GM18520 (cell line): ENCODE data around the gene CABP1.
"Not testable (repeated sequence)": the region's sequence is repeated elsewhere in the genome, so short reads cannot be mapped to it uniquely, and the experiment has no call there.

Experiments used
- ATAC-seq: cut with Tn5 transposase; IDR thresholded peaks from one replicate; pipeline ENCODE4 v1.9.1; 2021; ENCODE audit not compliant: unreplicated experiment

The CABP1 gene

DNA sequence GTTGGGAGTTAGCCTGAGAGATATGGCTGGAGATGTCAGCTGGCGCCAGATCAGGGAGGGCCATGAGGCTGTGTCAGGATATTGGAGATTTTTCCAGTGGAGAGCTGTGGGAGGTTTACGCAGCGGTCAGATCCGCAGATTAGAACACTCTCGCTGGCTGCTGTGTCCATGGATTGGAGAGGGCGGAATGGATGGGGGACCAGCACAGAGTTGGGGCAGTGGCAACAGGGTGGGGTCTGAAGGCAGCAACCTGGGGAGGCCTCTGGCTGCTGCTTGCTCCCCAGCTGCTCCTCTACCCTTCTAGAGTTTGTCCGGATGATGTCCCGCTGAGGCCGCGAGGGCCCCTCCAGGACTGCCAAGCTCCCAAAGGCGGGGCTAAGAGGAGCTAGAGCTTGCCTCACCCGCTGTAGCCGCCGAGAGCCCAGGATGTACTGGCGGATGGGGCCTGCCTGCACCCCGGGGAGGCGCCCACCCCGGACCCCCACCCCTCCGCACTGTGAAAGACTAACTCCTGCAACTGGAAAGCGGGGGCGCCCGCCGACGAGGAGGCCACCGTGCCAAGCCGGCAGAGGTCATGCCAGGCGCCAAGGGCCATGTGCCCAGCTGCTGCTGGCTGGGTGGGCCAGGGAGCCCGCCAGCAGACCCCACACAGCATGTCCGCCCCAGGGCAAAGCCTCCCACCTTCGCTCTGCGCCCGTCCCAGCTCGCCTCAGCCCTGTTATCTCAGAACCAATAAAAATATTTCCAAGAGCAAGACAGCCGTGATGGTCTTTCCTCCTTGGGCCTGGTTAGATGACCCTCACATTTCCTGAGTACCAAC lies 26.4 kb downstream of the CABP1 start:
- no peak for ATAC-seq

DNA sequence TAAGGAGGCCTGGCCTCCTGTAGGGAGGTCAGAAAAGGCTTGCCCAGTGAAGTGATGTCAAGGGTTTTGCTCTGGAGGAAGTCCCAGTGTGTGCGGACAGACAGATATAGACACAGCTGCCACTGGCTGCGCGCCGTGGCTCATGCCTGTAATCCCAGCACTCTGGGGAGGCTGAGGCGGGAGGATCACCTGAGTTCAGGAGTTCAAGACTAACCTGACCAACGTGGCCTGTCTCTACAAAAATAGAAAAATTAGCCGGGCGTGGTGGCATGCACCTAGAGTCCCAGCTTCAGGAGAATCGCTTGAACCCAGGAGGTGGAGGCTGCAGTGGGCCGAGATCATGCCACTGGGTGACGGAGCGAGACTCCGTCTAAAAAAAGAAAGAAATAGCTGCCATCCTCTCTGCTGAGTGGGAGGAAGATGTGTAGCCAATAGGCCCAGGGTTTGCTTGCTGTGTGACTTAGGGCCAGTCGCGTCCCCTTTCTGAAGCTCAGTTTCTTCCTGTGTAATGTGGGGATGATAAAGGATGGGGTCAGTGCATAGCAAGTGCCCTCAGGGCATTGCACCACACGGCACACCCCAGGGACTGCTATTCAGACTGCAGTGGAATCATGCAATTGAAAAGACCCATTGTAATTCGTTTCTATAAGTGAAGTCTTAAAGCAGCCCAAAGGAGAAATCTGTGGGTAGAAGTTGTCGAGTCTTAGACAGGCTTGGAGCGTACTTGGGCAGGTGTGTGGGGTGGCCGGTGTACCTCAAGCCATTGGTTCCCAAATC lies 27.9 kb downstream of the CABP1 start:
- no peak for ATAC-seq

DNA sequence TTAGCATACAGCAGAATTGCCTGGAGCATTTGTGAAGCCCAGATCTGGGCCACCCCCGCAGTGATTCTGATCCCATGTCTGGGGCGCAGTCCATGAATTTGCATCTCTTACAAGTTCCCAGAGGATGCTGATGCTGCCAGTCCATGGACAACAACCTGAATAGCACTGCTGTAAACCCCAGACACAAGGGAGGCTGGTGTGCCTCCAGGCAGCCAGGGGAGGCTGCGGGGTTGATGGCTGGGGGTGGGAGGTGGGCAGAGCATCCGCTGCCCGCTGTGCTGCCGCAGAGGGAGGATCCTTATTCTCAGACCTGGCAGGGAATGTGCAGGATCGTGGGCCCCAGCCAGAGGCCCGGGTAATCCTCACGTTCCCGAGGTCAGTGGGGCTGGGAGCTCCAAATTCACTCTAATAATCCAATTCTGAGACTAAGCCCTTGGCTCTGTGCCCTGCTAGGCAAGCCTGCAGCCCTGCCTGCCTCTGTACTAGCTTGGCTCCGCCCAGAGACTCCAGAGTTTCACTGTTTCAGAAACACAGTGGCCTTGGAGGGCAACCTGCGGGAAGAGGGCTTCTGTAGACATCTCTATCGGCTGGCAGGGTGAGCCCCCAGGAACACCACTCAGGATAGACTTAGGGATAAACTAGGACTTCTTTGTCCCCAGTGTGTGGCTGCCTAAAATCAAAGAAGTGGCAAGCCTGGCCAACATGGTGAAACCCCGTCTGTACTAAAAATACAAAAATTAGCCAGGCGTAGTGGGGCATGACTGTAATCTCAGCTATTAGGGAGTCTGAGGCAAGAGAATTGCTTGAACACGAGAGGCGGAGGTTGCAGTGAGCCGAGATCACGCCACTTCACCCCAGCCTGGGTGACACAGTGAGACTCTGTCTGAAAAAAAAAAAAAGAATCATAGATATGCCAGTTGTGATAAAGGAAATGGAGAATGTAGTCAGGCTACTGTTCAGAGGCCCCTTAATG lies 28.7 kb downstream of the CABP1 start:
- no peak for ATAC-seq

DNA sequence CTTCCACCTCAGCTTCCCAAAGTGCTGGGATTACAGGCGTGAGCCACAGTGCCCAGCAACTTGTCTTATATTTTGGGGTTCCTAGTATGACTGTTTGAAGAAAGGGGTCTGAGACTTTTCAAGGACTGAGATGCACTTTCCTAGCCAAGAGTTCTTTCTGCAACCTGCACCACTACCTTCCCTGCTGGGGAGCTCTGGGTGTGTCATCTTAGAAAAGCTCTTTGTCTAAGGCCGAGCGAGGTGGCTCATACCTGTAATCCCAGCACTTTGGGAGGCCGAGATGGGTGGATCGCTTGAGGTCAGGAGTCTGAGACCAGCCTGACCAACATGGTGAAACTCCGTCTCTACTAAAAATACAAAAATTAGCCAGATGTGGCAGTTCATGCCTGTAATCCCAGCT lies 29.8 kb downstream of the CABP1 start:
- ATAC-seq, result not testable (repeated sequence)

DNA sequence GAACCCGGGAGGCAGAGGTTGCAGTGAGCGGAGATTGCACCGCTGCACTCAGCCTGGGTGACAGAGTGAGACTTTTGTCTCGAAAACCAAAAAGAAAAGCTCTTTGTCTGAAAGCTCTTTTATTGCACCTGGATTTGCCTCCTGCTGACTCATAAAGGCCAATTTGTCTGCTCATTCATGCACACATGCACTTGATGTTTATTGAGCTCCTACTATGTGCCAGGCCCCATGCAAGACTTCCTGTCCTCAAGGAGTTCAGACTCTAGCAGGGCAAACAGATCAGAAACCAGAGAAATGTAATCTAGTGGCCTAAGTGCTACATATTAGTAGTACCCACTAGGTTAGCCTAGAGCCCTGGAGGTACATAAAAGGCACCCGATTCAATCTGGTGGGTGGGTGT lies 30.2 kb downstream of the CABP1 start:
- ATAC-seq, result no peak

DNA sequence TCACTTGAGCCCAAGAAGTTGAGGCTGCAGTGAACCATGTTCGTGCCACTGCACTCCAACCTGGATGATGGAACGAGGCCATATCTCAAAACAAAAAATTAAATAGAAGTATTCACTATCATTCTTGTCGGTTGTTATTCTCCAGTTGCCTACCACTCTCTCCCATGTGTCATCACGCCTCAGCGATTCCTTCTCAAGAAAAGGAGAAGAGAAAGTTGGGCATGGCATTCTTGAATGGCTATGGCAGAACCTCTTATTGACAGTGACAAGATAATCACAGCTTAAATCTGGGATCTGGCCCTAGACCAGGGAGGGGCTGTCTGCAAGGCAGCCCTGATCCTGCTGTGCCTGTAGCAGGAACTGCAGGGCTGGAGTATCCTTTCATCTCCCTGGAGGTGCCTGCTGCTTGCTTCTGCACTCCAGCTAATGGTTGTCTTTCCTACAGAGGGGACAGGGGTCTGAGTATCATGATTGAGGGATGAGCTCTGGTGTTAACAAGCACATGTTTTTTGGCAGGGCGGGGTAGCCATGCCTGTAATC lies 33.7 kb downstream of the CABP1 start:
- no peak for ATAC-seq

DNA sequence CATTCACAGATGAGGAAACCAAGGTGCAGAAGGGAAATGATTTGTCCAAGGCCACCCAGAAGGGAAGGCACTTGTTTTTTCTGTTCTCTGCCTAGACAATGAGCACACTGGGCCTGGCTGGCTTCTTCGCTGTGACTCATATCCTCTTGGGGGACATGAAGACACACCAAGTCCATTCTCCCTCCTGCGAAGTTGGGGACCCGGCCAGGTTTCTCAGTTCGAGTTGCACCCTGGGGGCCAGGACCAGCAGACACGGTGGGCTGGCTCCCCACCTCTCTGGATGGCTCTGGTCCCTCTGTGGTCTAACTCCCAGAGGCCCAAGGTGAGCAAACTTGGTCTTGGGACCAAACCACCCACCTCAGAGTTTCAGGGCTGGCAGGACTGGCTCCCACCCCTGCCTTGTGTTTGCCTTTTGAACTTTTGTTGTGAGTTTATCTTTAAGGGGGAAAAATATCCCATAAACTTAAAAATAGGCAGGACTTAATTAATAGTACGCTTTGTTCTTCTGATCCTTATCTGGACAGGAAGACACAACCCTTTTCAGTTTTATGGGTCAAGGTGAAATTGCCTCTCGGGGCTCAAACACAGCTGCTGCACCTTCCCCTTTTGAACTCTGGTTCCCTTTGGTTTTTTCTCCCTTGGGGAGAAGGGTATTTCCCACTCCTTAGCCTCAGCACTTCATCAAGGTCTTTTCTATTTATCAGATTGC lies 37.5 kb downstream of the CABP1 start:
- ATAC-seq, result no peak

DNA sequence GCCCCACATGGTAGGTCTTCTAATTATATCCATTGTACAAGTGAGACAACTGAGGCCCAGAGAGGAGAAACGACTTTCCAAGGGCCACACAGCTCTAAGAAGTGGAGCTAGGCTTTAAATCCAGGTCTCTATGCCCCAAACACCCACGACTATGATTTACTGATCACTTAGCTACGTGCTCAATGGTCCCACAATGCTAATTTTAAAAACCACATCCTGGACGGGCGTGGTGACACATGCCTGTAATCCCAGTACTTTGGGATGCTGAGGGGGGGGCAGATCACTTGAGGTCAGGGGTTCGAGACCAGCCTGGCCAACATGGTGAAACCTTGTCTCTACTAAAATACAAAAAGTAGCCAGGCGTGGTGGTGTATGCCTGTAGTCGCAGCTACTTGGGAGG lies 38.1 kb downstream of the CABP1 start:
- ATAC-seq, result no peak

DNA sequence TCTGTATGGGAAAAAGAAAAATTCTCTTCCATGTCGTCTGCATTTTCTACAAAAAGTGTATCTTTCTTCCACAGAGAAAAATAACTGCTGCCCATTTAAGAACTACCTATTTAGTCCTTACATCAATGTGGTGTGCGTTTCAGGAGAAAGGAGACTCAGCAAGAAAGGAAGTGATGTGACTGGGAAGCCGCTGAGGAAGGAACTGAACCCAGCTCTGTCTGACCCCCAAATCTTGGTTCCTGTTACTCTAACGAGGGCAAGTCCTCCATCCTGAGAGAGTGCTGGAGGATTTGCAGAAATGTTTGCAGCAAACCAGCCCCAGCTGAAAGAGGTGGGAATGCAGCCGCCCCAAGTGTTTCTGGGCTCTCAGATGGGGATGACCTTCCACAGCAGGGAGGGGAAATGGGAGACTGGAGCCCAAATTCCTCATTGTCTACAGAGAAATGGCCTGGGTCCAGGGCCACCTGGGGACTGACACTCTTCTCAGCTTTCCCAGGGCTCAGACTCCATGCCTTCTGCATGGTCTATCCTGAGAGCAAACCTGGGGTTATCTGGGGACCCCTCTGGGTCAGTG lies 39.8 kb downstream of the CABP1 start:
- no peak for ATAC-seq

DNA sequence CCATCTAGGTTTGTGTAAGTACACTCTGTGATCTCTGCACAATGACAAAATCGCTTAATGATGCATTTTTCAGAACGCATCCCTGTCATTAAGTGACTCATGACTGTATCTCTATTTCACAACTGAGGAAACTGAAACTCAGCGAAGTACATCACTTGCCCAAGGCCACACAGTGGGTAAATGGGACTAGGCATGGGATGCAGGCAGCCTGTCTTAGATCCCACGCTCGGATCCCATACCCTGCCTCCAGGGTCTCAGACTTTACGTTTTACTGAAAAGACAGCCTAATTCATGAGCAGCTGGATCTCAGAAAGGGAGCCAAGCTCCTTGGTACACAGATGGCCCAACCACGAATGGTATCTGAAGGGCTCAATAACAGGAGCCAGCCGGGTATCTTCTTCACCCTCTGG lies 44.1 kb downstream of the CABP1 start:
- ATAC-seq, result no peak

DNA sequence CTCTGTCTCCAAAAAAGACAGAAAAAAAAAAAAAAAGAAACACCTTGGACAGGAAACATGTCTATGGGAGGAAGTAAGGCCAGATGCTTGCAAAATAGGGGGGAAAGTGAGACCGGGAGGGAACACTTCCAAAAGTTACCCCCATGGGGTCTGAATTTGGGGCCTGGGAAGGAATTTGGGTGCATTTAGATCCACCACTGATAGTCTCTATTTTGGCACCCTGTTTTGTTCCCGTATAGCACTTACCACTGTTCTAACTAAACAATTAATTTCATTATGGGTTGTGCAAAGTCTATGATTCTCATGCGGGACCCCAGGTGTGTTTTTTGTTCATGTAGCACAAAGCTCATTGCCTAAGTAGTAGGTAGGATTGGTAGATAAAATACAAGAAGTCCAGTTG lies 45.1 kb downstream of the CABP1 start:
- ATAC-seq, result no peak

DNA sequence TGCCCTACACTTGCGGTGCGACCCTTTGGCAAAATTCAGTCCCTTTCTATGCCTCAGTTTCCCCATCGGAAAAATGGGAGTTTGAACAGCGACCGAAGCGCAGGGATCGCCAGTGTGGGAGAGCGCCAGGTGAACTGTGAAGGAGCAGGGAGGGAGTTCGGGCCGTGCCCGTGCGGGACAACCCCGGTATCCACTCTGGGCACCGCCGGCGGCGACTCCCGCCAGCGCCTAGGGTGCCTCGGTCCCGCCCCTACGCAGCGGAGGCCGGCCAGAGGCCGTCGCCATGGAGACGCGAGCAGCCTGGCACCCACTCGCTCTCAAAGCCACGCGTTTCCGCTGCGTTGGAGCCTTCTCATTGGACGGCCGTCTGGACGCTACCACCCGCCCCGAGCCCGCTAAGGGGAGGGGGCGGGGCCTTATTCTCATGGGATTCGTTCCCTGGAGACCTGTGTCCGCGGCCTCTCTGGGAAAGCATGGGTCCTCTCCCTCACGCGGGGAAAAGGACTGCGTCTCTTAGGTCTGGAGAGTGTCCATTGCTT lies 45.8 kb downstream of the CABP1 start:
- peak; percentile 70 for ATAC-seq

DNA sequence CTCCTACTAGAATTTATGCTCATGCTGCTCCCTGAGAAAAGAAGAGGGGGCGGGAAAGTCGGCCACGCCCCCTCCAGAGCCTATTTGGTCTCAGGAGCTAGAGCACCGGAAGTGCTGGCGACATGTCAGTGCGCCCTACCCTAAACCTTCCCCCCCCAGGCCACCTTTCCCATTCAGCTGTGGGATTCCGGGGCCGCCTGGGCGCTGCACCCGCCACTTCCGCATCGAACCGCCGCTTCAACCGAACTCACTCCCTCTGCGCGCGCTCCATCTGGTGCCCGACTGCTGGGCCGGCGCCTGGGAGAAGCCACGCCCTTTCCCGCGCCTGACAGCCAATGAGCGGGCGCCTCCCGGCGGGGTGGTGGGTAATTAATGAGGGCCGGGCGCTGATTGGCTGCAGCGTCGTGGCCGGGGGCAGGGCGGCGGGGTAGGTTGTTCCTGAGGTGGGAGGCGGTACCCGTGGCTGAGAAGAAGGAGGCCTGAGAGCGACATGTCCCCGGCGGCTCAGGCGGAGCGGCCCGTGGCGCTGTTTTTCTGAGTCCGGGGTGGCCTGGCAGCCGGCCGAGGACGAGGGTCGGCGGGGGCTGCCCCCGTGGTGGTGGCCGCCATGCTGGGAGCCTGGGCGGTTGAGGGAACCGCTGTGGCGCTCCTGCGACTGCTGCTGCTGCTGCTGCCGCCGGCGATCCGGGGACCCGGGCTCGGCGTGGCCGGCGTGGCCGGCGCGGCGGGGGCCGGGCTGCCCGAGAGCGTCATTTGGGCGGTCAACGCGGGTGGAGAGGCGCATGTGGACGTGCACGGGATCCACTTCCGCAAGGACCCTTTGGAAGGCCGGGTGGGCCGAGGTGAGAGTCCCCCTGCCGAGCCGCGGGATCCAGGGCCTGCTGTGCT lies 46.5 kb downstream of the CABP1 start, which contains the start of gene MLEC:
Gene MLEC (plus strand): TSS at position 460 of the 888 bp plus-strand sequence. CDS start 148 bp downstream, at position 608.
- ATAC-seq, result peak; percentile 44

DNA sequence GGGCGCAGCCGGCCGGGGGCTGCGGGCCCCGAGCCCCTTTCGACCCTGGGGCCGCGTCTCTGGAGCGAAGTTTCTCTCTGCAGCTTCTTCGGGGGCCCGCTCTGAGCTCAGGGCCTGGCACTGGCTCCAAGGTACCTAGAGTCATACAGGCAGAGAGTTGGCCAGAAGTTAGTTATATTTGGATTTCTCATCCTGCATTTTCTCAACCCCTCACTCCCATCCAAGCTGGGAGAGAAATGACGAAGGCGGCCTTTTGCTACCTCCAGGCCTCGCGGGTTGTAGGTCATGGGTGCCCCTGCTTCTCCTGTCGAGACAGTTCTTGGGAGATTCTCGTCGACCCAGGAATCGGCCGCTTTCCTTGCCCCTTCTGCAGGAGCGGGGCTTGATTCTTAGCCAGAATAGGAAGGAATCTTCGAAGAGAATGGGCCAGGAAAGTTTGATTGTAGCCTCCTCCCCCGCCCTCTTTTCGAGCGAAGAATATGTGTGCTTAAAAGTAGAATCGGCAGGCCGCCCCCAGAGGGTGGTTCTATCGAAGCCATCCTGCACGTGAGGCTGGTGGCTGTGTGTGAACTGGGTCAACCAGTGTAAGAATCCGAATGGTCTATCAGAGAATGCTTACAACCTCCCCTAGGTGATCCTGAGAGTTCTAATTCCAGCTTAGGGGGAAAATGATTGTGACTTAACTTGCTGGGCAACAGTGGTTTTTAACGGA lies 47.3 kb downstream of the CABP1 start:
- ATAC-seq, result no peak

DNA sequence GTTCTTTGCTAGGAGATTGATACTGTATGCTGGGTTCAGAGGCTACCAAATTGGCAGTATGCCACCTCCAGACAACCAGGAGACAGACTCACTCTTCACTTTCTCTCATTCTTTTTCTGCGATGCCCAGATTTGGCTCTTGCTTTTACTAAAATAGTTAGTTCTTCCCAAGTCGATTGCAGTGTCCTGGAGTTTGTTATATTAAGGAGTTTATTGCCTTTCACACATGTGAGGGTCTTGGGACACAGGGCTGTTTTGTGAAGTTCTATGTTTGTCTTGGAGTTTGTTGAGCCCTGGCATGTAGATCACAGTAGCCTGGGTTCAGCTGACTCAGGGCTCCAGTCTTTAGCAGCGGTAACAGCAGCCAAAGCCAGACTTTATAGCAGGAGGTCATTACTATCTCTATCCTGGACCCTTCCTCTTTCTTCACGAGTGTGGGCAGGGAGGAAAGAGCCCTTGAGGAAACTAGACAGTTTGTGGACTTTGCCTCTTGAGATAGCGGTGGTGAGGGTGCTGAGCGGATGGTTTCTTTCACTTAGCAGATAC lies 48.2 kb downstream of the CABP1 start:
- no peak for ATAC-seq

DNA sequence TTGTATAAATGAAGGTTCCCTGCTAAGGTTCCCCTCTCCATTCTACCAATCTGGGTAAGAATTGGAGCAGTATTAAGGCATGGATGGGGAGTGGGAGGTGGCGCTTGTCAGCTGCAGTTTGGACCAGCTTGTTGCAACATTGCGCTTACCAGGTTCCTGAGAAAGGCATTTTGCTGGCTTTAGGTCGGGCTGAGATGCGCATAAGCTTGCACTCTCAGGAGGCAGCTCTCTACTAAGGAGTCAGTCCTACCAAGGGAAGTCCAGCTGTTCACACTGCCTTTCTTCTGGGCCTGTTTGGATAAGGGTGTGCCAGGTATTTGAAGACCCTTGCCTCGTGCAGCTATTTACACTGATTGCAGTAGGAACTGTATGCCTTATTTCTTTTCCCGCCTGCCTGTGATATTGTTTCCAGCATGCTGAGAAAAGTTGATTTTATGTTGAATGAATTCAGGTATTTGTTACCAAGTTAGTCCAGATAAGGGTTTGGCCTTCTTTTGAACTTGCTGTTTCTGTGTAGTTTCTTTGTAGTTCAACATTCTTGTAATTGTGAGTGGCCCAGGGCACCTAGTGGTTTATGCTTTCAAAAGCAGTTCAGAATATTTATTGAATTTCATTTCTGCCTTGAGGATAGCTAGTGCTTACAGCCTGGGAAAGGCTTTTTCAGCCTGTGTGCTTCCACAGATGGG lies 49.1 kb downstream of the CABP1 start:
- ATAC-seq, result no peak

DNA sequence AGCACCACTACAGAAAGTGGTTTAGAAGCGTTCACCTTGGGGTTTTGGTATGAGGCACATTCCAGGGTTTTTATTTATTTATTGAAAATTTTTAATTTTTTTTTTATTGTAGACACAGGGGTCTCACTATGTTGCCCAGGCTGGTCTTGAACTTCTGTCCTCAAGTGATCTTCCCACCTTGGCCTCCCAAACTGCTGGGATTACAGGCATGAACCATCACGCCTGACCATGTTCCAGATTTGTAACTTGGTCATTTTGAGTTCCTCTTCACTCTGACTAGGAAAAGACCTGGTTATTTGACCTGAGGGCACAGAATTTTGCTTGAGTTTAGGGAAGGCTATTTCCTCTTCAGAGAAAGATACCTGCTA lies 49.6 kb downstream of the CABP1 start:
- ATAC-seq, result no peak
